GM18870 (cell line): Measurements from ENCODE around the gene ZFR2.
"Not testable (repeated sequence)": the region's sequence is repeated elsewhere in the genome, so short reads cannot be mapped to it uniquely, and the experiment has no call there.

Source experiments
- ATAC-seq: cut with Tn5 transposase; IDR thresholded peaks from one replicate; pipeline ENCODE4 v1.9.1; 2021; ENCODE audit warnings: moderate library complexity; ENCODE audit not compliant: unreplicated experiment

The ZFR2 gene

DNA sequence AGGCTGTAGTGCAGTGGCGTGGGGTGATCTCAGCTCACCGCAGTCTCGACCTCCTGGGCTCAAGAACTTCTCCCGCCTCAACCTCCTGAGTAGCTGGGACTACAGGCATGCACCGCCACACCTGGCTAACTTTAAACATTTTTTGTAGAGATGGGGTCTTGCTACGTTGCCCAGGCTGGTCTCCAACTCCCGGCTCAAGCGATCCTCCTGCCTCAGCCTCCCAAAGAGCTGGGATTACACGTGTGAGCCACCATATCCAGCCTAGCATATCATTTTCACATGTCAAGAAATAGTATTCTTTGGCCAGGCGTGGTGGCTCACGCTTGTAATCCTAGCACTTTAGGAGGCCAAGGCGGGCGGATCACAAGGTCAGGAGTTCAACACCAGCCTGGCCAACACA is 110.5 kb downstream of the ZFR2 start:
- ATAC-seq = not testable (repeated sequence)

DNA sequence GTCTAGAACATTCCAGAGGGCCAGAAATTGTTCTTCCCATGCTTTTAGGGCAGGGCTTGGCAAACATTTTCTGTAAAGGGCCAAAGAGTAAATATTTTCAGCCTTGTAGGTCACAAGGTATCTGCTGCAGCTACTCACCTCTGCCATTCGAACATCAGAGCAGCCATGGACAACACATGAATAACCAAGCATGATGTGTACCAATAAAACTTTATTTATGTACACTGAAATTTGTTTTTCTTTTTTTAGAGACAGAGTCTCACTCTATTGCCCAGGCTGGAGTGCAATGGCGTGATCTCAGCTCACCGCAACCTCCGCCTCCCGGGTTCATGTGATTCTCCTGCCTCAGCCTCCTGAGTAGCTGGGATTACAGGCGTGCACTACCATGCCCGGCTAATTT is 111.1 kb downstream of the ZFR2 start:
- ATAC-seq = not testable (repeated sequence)
